GM23248 (cell line): ENCODE measurements around the gene SLC18A3. TPM values are rescaled to one million over a fixed set of nuclear protein-coding genes. Genes with fewer than 3 reads are reported as not detected.

Source experiments
- DNase-seq: peaks from one replicate; pipeline ENCODE4 v3.0.0-alpha.2; 2015
- H2AFZ ChIP-seq: fragments of 200-600 bp; sonication (generic); 2 replicates; pipeline ENCODE4 v1.6.1; 2016; ENCODE audit warnings: antibody characterized with exemption
- H3F3A ChIP-seq: fragments of 200-600 bp; sonication (generic); 2 replicates; pipeline ENCODE4 v1.6.1; 2016; ENCODE audit warnings: mild to moderate bottlenecking, antibody characterized with exemption, mixed run types; ENCODE audit not compliant: insufficient read depth
- H3K27ac ChIP-seq: fragments of 200-600 bp; sonication (generic); 2 replicates; pipeline ENCODE4 v1.5.1; 2016; ENCODE audit warnings: mild to moderate bottlenecking
- H3K27me3 ChIP-seq: fragments of 200-600 bp; sonication (generic); replicated peaks from 2 replicates; pipeline ENCODE4 v1.6.1; 2016; ENCODE audit warnings: mild to moderate bottlenecking; ENCODE audit not compliant: insufficient read depth
- H3K36me3 ChIP-seq: fragments of 200-600 bp; sonication (generic); 2 replicates; pipeline ENCODE4 v1.6.1; 2016; ENCODE audit warnings: low read depth, mild to moderate bottlenecking
- H3K4me1 ChIP-seq: fragments of 200-600 bp; sonication (generic); 2 replicates; pipeline ENCODE4 v1.6.1; 2016; ENCODE audit warnings: mild to moderate bottlenecking; ENCODE audit not compliant: insufficient read depth
- H3K4me2 ChIP-seq: fragments of 200-600 bp; sonication (generic); one replicate; pipeline ENCODE4 v1.6.1; 2016; ENCODE audit warnings: mild to moderate bottlenecking; ENCODE audit not compliant: unreplicated experiment
- H3K4me3 ChIP-seq: fragments of 200-600 bp; sonication (generic); 2 replicates; pipeline ENCODE4 v1.5.1; 2016; ENCODE audit warnings: mild to moderate bottlenecking
- H3K79me2 ChIP-seq: fragments of 200-600 bp; sonication (generic); 2 replicates; pipeline ENCODE4 v1.6.1; 2016; ENCODE audit warnings: mild to moderate bottlenecking; ENCODE audit not compliant: insufficient read depth
- H3K9ac ChIP-seq: fragments of 200-600 bp; sonication (generic); 2 replicates; pipeline ENCODE4 v1.6.1; 2016; ENCODE audit warnings: mild to moderate bottlenecking
- H3K9me2 ChIP-seq: fragments of 200-600 bp; sonication (generic); 2 replicates; pipeline ENCODE4 v1.6.1; 2016; ENCODE audit warnings: mixed run types, mild to moderate bottlenecking, moderate library complexity; ENCODE audit not compliant: insufficient read depth
- H3K9me3 ChIP-seq: fragments of 200-600 bp; sonication (generic); one replicate; pipeline ENCODE4 v1.6.1; 2017; ENCODE audit warnings: low read depth
- H4K20me1 ChIP-seq: fragments of 200-600 bp; sonication (generic); 2 replicates; pipeline ENCODE4 v1.6.0; 2016; ENCODE audit not compliant: insufficient read depth
- EZH2 ChIP-seq: fragments of 200-600 bp; sonication (generic); IDR thresholded peaks from 2 replicates; pipeline ENCODE4 v1.6.1; 2018; ENCODE audit warnings: antibody characterized with exemption, mild to moderate bottlenecking; ENCODE audit not compliant: insufficient read depth, poor library complexity, severe bottlenecking
- EZH2phosphoT487 ChIP-seq: fragments of 200-600 bp; sonication (generic); IDR thresholded peaks from 2 replicates; pipeline ENCODE4 v1.6.1; 2018; ENCODE audit warnings: antibody characterized with exemption, moderate library complexity, mild to moderate bottlenecking, low read depth; ENCODE audit not compliant: insufficient read depth
- WGBS, 2 experiments: methylation state at CpG; one replicate each; pipeline ENCODE4 v1.1.6; 2015 to 2017; ENCODE audit warnings: low lambda C conversion rate in 2 of 2, low coverage in 1 of 2; ENCODE audit errors: missing lambda C conversion rate in 2 of 2; 5-methylcytosine and 5-hydroxymethylcytosine counted together
- in situ Hi-C: fragments of 300-500 bp; cut with MboI; formaldehyde crosslinking; loops from 2 replicates; pipeline ENCODE4 v1.15.0; 2020
- polyA plus RNA-seq: library from polyadenylated mRNA; unstranded; fragments of >200 nt; fragmentation: Nextera tagmentation; extraction: Ambion mirVana; gene quantifications from 2 replicates; pipeline ENCODE4 v1.2.1, GENCODE V29; 2016
- total RNA-seq: library from RNA; depleted of rRNA; stranded (reverse); fragments of >200 nt; shearing (Covaris generic); gene quantifications from 2 replicates; pipeline ENCODE4 v1.2.3, GENCODE V29; 2014

Gene SLC18A3
- total and polyA plus RNA-seq, 2 experiments from 2014 or later, result not detected

DNA sequence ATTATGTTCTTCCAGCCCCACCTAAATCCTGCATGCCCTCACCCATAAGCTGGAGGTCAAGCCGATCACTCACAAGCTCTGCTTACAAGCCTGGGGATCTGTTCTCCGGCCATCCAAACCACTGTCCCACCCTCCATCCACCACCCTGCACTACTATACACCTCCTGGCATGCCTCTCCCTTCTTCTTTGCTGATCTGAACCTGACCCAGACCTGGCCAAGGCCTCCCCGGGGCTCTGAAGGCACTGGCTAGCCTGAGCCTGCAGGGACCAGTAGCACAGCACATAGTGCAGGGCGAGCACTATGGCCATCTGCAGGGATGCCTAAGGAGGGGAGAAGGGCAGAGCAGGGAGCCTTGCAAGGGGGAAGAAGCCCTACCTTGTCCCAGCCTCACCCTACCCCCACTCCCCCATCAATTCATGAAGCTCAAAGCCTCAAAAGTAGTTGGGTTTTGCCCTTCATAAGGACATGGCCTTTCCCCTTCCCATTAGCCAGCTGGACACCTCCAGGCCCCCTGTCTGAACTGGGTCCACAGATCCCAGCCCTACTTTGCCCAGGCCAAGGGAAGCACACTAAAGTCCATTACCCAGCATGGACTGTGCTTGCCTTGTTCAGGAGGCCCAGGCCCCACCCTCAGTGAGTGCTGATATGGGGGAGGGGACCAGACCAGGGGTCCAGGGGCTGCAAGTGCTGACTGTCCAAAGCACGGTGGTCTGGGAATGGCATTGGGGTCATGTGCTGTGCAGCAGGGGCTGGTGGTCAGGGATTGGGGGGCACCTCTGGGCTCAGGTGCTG lies 33.3 kb downstream of the SLC18A3 start:
- Histone ChIP-seq H3K4me3 (no peak overlapping the region), H3K9ac (no peak overlapping the region), H3K27ac (no peak overlapping the region), H4K20me1 (no peaks in the 10 kb centered on the region), H2AFZ (no peak overlapping the region), H3K4me2 (no peak overlapping the region), H3K9me3 (no peaks in the 10 kb centered on the region), H3K79me2 (no peaks in the 10 kb centered on the region), H3K36me3 (no peaks in the 10 kb centered on the region), H3K4me1 (no peaks in the 10 kb centered on the region), H3K27me3 (peaks cover 64% of the 10 kb centered on the region), H3K9me2 (no peaks in the 10 kb centered on the region), H3F3A (no peaks in the 10 kb centered on the region)
- DNase-seq, result no peak
- TF ChIP-seq EZH2phosphoT487, result no peak
- TF ChIP-seq EZH2, result no peak
- WGBS, 2 experiments, result 38 to 43% methylated on average over 5 of the region's 5 CpGs
- in situ Hi-C loops, result no loop called here

DNA sequence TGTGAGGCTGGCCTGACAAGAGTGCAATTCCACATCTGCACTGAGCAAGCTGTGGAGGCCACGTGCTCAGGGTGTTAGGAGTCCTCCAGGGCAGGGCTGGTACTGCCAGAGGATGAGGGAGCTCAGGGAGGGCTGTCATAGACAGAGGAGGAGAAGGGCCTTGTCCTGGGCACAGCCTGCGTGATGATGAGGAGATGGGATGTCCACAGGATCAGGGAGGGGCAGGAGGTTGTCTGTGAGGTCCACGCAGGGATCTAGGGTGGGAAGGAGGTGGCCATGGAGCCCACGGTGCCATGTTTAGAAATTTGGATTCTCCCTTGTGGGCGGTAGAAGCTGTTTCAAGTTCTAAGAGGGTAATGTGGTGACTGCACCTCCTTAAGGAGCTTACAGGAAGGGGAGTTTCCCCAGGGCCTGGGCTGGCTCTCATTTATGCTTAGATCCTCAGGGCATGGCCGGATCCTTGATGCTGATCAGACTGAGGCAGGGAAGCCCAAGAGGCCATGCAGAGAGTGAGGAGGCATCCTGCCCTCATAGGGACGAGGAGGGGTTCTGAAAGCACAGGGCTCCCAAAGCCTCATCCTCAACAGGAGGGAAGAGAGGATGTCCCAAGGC lies 34.0 kb downstream of the SLC18A3 start:
- Histone ChIP-seq H3K9me2 (no peaks in the 10 kb centered on the region), H3K4me2 (no peak overlapping the region), H3K4me1 (no peaks in the 10 kb centered on the region), H3K36me3 (no peaks in the 10 kb centered on the region), H3K27me3 (peaks cover 64% of the 10 kb centered on the region), H3K79me2 (no peaks in the 10 kb centered on the region), H4K20me1 (no peaks in the 10 kb centered on the region), H3K9ac (no peak overlapping the region), H3K9me3 (no peaks in the 10 kb centered on the region), H3F3A (no peaks in the 10 kb centered on the region), H2AFZ (no peak overlapping the region), H3K4me3 (no peak overlapping the region), H3K27ac (no peak overlapping the region)
- in situ Hi-C loops, result no loop called here
- no peak for DNase-seq
- 29 to 30% methylated on average over 7 of the region's 7 CpGs for WGBS, 2 experiments
- no peak for TF ChIP-seq EZH2
- TF ChIP-seq EZH2phosphoT487, result no peak

DNA sequence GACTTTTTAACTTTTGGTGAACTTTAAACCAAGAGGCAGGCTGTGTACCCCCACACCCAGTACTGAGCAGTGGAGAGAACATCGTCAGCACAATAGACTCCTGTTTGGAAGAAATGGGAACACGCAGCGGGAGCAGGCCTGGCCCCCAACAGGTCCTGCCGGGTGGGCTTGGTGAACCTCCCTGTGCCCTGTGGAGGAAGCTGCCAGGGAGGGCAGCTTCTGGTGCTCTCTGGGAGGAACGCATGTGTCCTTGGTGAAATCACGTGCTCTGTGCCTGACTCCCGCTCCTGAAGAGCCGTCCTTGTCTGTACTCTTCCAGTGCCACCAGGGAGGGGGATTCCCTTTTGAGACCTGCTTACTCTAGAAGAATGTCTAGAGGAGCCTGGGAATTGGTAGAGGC lies 35.3 kb downstream of the SLC18A3 start:
- Histone ChIP-seq H3K9me3 (no peaks in the 10 kb centered on the region), H4K20me1 (no peaks in the 10 kb centered on the region), H2AFZ (no peak overlapping the region), H3K4me3 (no peak overlapping the region), H3K79me2 (no peaks in the 10 kb centered on the region), H3K9ac (no peak overlapping the region), H3K4me2 (no peak overlapping the region), H3K36me3 (no peaks in the 10 kb centered on the region), H3K9me2 (no peaks in the 10 kb centered on the region), H3F3A (no peaks in the 10 kb centered on the region), H3K4me1 (no peaks in the 10 kb centered on the region), H3K27me3 (peaks cover 57% of the 10 kb centered on the region), H3K27ac (no peak overlapping the region)
- 62 to 75% methylated on average over 8 of the region's 8 CpGs for WGBS, 2 experiments
- TF ChIP-seq EZH2phosphoT487 (no peak), EZH2 (no peak)
- in situ Hi-C loops, result no loop called here
- DNase-seq, result no peak

DNA sequence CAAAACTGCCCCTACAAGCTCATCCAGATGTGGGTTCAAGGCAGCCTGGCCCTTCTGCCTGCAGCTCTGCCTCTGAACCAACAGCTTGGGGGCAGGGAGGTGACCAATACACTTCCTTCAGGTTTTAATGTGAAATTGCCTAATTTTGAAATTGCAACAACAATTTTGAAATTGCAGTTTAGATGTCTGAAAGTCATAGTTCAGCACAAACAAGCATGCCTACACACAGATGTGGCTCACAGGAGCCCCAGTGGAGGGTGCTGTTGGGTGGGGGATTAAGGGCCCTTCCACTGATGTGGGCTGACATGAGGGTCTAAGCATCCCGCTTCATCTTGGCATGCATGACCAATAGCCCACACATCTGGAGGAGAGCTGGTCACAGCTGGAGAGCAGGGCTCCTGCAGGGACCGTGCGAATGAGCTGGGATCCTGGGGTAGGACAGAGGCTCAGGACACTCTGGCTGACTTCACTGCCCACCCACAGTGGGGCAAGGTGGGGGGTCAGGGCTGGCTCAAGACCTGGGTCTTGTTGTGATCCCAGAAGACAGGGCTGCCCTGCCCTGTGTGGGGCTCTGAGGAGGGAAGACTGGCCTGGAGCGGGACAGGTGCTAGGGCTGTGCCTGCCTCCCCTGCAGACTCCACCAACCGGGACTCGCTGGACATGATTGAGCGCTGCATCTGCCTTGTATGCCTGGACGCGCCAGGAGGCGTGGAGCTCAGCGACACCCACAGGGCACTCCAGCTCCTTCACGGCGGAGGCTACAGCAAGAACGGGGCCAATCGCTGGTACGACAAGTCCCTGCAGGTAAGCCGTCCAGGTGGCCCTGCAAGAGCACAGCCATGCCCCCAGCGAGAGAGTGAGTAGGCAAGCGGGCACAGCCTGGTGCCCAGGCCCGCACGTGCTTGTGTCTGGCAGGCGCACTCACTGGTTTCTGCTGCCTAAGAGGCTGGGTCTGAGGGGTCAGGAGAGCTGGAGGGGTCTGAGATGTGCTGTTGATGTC lies 36.1 kb downstream of the SLC18A3 start:
- TF ChIP-seq EZH2, result no peak
- no peak for TF ChIP-seq EZH2phosphoT487
- Histone ChIP-seq H3K9me2 (no peaks in the 10 kb centered on the region), H3K27me3 (peaks cover 54% of the 10 kb centered on the region), H3K4me2 (no peak overlapping the region), H4K20me1 (no peaks in the 10 kb centered on the region), H3K4me1 (no peaks in the 10 kb centered on the region), H3K27ac (no peak overlapping the region), H3K36me3 (no peaks in the 10 kb centered on the region), H2AFZ (no peak overlapping the region), H3K4me3 (no peak overlapping the region), H3K9me3 (no peaks in the 10 kb centered on the region), H3K79me2 (no peaks in the 10 kb centered on the region), H3F3A (no peaks in the 10 kb centered on the region), H3K9ac (no peak overlapping the region)
- in situ Hi-C loops, result no loop called here
- 57 to 64% methylated on average over 19 to 22 of the region's 22 CpGs for WGBS, 2 experiments
- no peak for DNase-seq
